GM20431 (cell line): ENCODE results near the gene KCTD4.

Source experiments
- in situ Hi-C: fragments of 300-500 bp; cut with MseI, MboI; formaldehyde crosslinking; loops from one replicate; pipeline ENCODE4 v1.15.0; 2020; ENCODE audit warnings: low sequenced_read_pairs; ENCODE audit not compliant: unreplicated experiment

The KCTD4 gene

GRCh38 chr13:45180713-45181601, 19.9 kb downstream of the KCTD4 start:
- in situ Hi-C loops = no loop called here

GRCh38 chr13:45180303-45180702, 20.5 kb downstream of the KCTD4 start:
- in situ Hi-C loops = no loop called here

- in situ Hi-C loops = no loop called here
Measured at GRCh38 chr13:45179428-45179827, 21.4 kb downstream of the KCTD4 start.

GRCh38 chr13:45178349-45179162, 22.3 kb downstream of the KCTD4 start:
- in situ Hi-C loops = no loop called here

- in situ Hi-C loops = no loop called here
Measured at GRCh38 chr13:45174478-45174877, 26.4 kb downstream of the KCTD4 start.

GRCh38 chr13:45168555-45168930, 32.3 kb downstream of the KCTD4 start:
- in situ Hi-C loops = no loop called here

GRCh38 chr13:45167611-45168554, 33.0 kb downstream of the KCTD4 start:
- in situ Hi-C loops = no loop called here

GRCh38 chr13:45166858-45167257, 34.0 kb downstream of the KCTD4 start:
- in situ Hi-C loops = no loop called here

GRCh38 chr13:45162821-45163220, 38.0 kb downstream of the KCTD4 start:
- in situ Hi-C loops = no loop called here

- in situ Hi-C loops = no loop called here
Measured at GRCh38 chr13:45162194-45162593, 38.7 kb downstream of the KCTD4 start.

GRCh38 chr13:45156565-45157361, 44.1 kb downstream of the KCTD4 start:
- in situ Hi-C loops = no loop called here

GRCh38 chr13:45149964-45150363, 50.9 kb downstream of the KCTD4 start:
- in situ Hi-C loops = no loop called here

- in situ Hi-C loops = no loop called here
Measured at GRCh38 chr13:45143346-45143751, 57.5 kb downstream of the KCTD4 start.
